ENCODE results near the gene KRT27. TPM values are rescaled to one million over a fixed set of nuclear protein-coding genes. Genes with fewer than 3 reads are reported as not detected.
"Not testable (repeated sequence)": the region's sequence is repeated elsewhere in the genome, so short reads cannot be mapped to it uniquely, and the experiment has no call there.

KRT27 gene
- total and polyA plus RNA-seq, 4 donors = not detected

DNA sequence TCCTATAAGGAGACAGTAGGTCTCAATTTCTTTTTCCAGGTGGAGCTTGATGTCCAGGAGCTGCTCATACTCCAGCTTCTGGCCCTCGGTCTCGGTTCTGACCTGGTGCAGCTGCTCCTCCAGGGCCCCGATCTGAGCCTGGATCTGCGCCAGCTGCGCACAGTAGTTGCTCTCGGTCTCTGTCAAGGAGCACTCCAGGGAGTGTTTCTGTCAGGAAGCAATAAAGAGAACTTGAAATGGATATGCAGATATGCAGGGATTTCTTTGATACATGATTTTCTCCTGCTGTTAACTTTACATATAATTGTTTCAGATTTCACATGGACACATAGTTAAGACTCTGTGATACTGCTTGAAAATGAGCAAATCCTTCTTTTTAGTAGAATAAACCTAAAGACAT lies 32.0 kb downstream of the KRT27 start:
- no peak overlapping the region for H3K27ac ChIP-seq (ENCODE audit: low read depth in 1 of 2, low read length in 2 of 2)
- no peaks in the 10 kb centered on the region for H3K9me3 ChIP-seq (ENCODE audit: control insufficient read depth, low read length)
- no peak overlapping the region for H3K4me3 ChIP-seq (ENCODE audit: low read length in 2 of 2)
- DNase-seq (no peak), ATAC-seq (ENCODE audit: low FRiP score) (no peak)
- intact Hi-C loops (cut with DNase I) = no loop called here
- no peaks in the 10 kb centered on the region for H3K36me3 ChIP-seq (ENCODE audit: control insufficient read depth in 1 of 2, insufficient read depth in 2 of 2, low read length in 1 of 2)
- peaks cover 0 to 1% of the 10 kb centered on the region in 2 donors for H3K27me3 ChIP-seq (ENCODE audit: control insufficient read depth in 1 of 2, insufficient read depth in 2 of 2, low read length in 1 of 2)
- 83 to 88% methylated on average over 6 of the region's 6 CpGs for WGBS, 2 donors
- H3K4me1 ChIP-seq (ENCODE audit: control insufficient read depth in 1 of 2, insufficient read depth in 2 of 2, low read length in 2 of 2) = no peaks in the 10 kb centered on the region

DNA sequence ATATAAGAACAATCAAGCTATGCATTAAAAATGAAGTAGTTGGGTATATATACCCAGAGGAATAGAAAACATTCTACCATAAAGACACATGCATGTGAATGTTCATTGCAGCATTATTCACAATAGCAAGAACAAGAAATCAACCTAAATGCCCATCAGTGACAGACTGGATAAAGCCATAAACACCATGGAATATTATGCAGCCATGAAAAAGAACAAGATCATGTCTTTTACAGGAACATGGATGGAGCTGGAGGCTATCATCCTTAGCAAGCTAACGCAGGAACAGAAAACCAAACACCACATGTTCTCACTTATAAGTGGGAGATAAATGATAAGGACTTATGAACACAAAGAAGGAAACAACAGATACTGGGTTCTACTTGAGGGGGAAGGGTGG lies 33.7 kb downstream of the KRT27 start:
- H3K9me3 ChIP-seq (ENCODE audit: control insufficient read depth, low read length); ATAC-seq (ENCODE audit: low FRiP score); H3K4me3 ChIP-seq (ENCODE audit: low read length in 2 of 2); DNase-seq; intact Hi-C loops (cut with DNase I); H3K27ac ChIP-seq (ENCODE audit: low read depth in 1 of 2, low read length in 2 of 2); H3K36me3 ChIP-seq (ENCODE audit: control insufficient read depth in 1 of 2, insufficient read depth in 2 of 2, low read length in 1 of 2); H3K27me3 ChIP-seq (ENCODE audit: control insufficient read depth in 1 of 2, insufficient read depth in 2 of 2, low read length in 1 of 2); H3K4me1 ChIP-seq (ENCODE audit: control insufficient read depth in 1 of 2, insufficient read depth in 2 of 2, low read length in 2 of 2): not testable (repeated sequence)
- 68 to 70% methylated on average over 1 of the region's 1 CpG for WGBS, 2 donors

DNA sequence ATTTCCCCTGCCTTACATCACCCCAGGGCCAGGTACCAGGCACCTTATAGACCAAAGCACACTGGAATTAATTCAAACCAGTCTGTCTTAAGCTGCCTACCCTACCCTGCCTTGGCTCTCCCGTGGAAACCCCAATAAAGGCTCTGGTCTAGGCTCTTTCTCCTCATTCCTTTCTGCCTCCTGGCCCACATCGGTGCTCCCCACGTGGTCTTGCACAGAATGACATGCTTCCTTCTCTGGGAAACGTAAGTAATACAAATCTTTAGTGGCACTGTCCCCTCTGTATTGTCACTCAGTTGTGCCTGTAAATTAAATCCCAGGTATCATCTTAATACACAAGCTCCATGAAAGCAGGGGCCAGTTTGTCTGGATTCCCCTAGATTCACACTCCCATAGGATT lies 43.8 kb downstream of the KRT27 start:
- WGBS, 2 donors = 47 to 53% methylated on average over 4 of the region's 4 CpGs
- Histone ChIP-seq H3K4me3 (ENCODE audit: low read length in 2 of 2) (no peak overlapping the region), H3K4me1 (ENCODE audit: control insufficient read depth in 1 of 2, insufficient read depth in 2 of 2, low read length in 2 of 2) (no peaks in the 10 kb centered on the region), H3K27ac (ENCODE audit: low read depth in 1 of 2, low read length in 2 of 2) (no peak overlapping the region), H3K9me3 (ENCODE audit: control insufficient read depth, low read length) (peaks cover 2% of the 10 kb centered on the region), H3K27me3 (ENCODE audit: control insufficient read depth in 1 of 2, insufficient read depth in 2 of 2, low read length in 1 of 2) (no peaks in the 10 kb centered on the region), H3K36me3 (ENCODE audit: control insufficient read depth in 1 of 2, insufficient read depth in 2 of 2, low read length in 1 of 2) (no peaks in the 10 kb centered on the region)
- intact Hi-C loops (cut with DNase I) = no loop called here
- ATAC-seq (ENCODE audit: low FRiP score) (no peak), DNase-seq (no peak)

DNA sequence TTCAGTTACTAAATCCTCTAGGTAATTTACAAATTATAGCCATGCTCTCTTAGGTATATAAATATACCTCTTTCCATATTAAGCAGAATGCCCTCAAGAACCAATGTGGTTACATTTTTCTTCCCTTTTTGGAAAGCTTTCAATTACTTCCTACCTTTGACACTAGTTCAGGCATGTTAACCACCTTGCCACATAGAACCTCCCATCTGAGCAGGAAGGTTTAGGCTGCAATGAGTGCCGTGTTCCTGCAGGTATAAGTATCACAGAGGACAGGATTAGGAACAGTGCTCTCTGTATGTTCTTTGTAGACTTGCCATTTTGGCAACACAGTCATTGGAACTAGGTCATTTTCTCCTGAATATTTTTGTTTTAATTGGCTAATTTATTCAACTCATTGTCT lies 47.3 kb downstream of the KRT27 start:
- H3K27me3 ChIP-seq (ENCODE audit: control insufficient read depth in 1 of 2, insufficient read depth in 2 of 2, low read length in 1 of 2) = no peaks in the 10 kb centered on the region
- ATAC-seq (ENCODE audit: low FRiP score) = no peak
- no peaks in the 10 kb centered on the region for H3K4me1 ChIP-seq (ENCODE audit: control insufficient read depth in 1 of 2, insufficient read depth in 2 of 2, low read length in 2 of 2)
- H3K9me3 ChIP-seq (ENCODE audit: control insufficient read depth, low read length) = no peaks in the 10 kb centered on the region
- no peaks in the 10 kb centered on the region for H3K36me3 ChIP-seq (ENCODE audit: control insufficient read depth in 1 of 2, insufficient read depth in 2 of 2, low read length in 1 of 2)
- intact Hi-C loops (cut with DNase I) = no loop called here
- no peak overlapping the region for H3K4me3 ChIP-seq (ENCODE audit: low read length in 2 of 2)
- no peak for DNase-seq
- H3K27ac ChIP-seq (ENCODE audit: low read depth in 1 of 2, low read length in 2 of 2) = no peak overlapping the region
- 62 to 77% methylated on average over 1 of the region's 1 CpG for WGBS, 2 donors

DNA sequence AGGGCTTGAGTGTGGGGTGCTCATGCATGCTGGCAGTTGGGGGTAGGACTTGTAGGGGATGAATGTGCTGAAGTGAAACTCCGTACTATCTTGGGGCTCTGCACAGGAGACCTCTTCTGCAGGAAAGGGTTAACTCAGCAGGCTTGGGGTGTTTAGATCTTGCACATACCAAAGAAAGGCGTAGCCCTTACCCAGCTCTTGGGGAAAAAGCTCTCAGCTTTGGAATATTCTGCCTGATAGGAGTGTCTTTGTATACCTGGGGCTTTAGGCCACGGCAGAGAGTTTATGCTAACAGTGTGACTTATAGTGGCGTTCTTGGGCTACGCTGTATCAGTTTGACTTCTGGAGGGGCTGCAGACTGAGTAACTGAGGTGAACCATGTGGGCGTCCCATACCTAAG lies 48.3 kb downstream of the KRT27 start:
- no peak overlapping the region for H3K27ac ChIP-seq (ENCODE audit: low read depth in 1 of 2, low read length in 2 of 2)
- ATAC-seq (ENCODE audit: low FRiP score) (no peak), DNase-seq (no peak)
- WGBS, 2 donors = 76 to 80% methylated on average over 6 of the region's 6 CpGs
- H3K27me3 ChIP-seq (ENCODE audit: control insufficient read depth in 1 of 2, insufficient read depth in 2 of 2, low read length in 1 of 2) = no peaks in the 10 kb centered on the region
- H3K4me3 ChIP-seq (ENCODE audit: low read length in 2 of 2) = no peak overlapping the region
- no peaks in the 10 kb centered on the region for H3K4me1 ChIP-seq (ENCODE audit: control insufficient read depth in 1 of 2, insufficient read depth in 2 of 2, low read length in 2 of 2)
- no peaks in the 10 kb centered on the region for H3K9me3 ChIP-seq (ENCODE audit: control insufficient read depth, low read length)
- H3K36me3 ChIP-seq (ENCODE audit: control insufficient read depth in 1 of 2, insufficient read depth in 2 of 2, low read length in 1 of 2) = no peaks in the 10 kb centered on the region
- intact Hi-C loops (cut with DNase I) = no loop called here

DNA sequence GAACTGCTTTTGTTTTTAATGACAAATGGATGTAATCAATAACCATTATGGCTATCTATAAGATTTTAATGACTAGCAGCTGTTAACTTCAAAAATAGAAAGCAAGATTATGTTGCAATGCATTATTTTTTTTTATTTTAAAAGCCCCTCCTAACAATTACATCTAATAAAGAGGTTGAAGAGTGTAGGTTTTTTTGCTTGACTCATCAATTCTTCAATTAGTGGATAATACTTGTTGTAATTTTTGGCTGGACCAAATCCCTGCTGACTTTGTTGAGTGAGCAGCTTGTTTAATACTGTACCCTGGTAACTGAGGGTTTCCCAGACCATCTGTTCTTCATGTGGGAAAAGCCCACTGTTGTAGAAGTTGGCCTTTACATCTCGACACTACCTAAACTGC lies 51.4 kb downstream of the KRT27 start:
- WGBS, 2 donors = 57 to 69% methylated on average over 1 of the region's 1 CpG
- no peak for DNase-seq

DNA sequence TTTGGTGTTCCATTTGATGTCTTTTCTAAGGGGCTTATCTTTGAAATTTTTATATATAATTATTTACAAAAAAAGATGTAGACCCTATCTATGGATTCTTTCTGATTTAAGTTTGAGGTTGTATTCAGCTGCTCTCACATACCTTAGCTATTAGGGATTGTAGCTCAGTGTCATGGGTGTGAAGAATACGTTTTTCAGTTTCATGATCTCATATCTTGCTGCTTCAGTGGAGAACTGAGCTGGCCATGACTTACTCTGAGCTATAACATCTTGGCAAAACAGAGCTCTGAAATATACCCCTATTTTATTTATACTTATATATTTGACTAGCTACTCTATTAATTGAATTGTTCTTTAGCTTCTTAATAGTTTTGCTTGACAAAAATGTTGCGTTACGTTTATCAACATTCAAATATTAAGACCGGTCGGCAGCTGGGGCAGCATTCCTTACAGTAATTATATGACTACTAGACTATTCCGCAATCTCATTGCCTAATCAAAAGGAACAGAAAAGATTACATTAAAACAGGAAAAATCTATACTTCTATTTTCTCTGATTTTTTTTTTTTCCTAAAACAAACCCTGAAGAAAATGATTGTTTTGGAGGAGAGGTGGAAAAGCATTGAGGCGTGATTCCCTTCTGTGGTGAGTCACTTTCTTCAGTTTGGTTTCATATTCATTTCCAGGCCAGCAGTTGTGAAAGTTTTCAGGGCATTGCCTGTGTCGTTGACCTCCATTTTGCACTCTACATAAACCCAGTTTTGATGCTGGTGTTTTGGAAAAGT lies 54.7 kb downstream of the KRT27 start:
- intact Hi-C loops (cut with DNase I) = no loop called here
- 68 to 73% methylated on average over 8 of the region's 8 CpGs for WGBS, 2 donors
- Histone ChIP-seq H3K36me3 (ENCODE audit: control insufficient read depth in 1 of 2, insufficient read depth in 2 of 2, low read length in 1 of 2) (no peaks in the 10 kb centered on the region), H3K27ac (ENCODE audit: low read depth in 1 of 2, low read length in 2 of 2) (no peak overlapping the region), H3K27me3 (ENCODE audit: control insufficient read depth in 1 of 2, insufficient read depth in 2 of 2, low read length in 1 of 2) (no peaks in the 10 kb centered on the region), H3K4me1 (ENCODE audit: control insufficient read depth in 1 of 2, insufficient read depth in 2 of 2, low read length in 2 of 2) (no peaks in the 10 kb centered on the region), H3K9me3 (ENCODE audit: control insufficient read depth, low read length) (no peaks in the 10 kb centered on the region), H3K4me3 (ENCODE audit: low read length in 2 of 2) (no peak overlapping the region)
- DNase-seq = no peak
- peak; percentile 74 for ATAC-seq (ENCODE audit: low FRiP score)

More for the DNA sequence above, 51.4 kb downstream of the KRT27 start:
- H3K27me3 ChIP-seq (ENCODE audit: control insufficient read depth in 1 of 2, insufficient read depth in 2 of 2, low read length in 1 of 2) = no peaks in the 10 kb centered on the region
- intact Hi-C loops (cut with DNase I) = no loop called here
- H3K4me1 ChIP-seq (ENCODE audit: control insufficient read depth in 1 of 2, insufficient read depth in 2 of 2, low read length in 2 of 2) = no peaks in the 10 kb centered on the region
- no peaks in the 10 kb centered on the region for H3K9me3 ChIP-seq (ENCODE audit: control insufficient read depth, low read length)
- no peak overlapping the region for H3K27ac ChIP-seq (ENCODE audit: low read depth in 1 of 2, low read length in 2 of 2)
- no peaks in the 10 kb centered on the region for H3K36me3 ChIP-seq (ENCODE audit: control insufficient read depth in 1 of 2, insufficient read depth in 2 of 2, low read length in 1 of 2)
- ATAC-seq (ENCODE audit: low FRiP score) = no peak
- no peak overlapping the region for H3K4me3 ChIP-seq (ENCODE audit: low read length in 2 of 2)

DNA sequence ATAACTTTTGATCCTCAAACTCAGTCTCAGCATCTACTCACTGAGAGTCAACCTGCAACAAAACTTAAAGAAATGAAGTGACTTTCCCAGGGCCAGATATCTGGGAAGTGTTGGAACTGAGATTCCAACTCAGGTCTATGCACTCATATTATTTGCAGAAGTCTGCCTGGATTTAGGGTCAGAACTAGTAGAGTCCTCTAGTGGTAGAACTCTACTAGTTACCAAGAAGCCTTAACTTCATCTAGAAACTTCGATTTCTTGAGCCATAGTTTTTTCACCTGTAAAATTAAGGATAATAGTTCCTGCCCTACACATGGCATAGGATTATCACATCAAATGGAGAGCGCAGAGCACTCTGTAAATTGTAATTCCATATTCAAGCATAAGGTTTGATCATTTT lies 55.4 kb downstream of the KRT27 start:
- Histone ChIP-seq H3K4me1 (ENCODE audit: control insufficient read depth in 1 of 2, insufficient read depth in 2 of 2, low read length in 2 of 2) (no peaks in the 10 kb centered on the region), H3K36me3 (ENCODE audit: control insufficient read depth in 1 of 2, insufficient read depth in 2 of 2, low read length in 1 of 2) (no peaks in the 10 kb centered on the region), H3K4me3 (ENCODE audit: low read length in 2 of 2) (no peak overlapping the region), H3K27ac (ENCODE audit: low read depth in 1 of 2, low read length in 2 of 2) (no peak overlapping the region), H3K9me3 (ENCODE audit: control insufficient read depth, low read length) (no peaks in the 10 kb centered on the region), H3K27me3 (ENCODE audit: control insufficient read depth in 1 of 2, insufficient read depth in 2 of 2, low read length in 1 of 2) (no peaks in the 10 kb centered on the region)
- intact Hi-C loops (cut with DNase I) = no loop called here
- ATAC-seq (ENCODE audit: low FRiP score) (no peak), DNase-seq (no peak)
- WGBS, 2 donors = 48 to 55% methylated on average over 2 of the region's 2 CpGs
